ENCODE data around the gene TMEM143. TPM values are rescaled to one million over a fixed set of nuclear protein-coding genes. Genes with fewer than 3 reads are reported as not detected.

Gene TMEM143
- total RNA-seq, 3 donors from 2014 or later (not counting 1 experiment from before 2014, with no cell fraction given), result 10.2 to 12.3 (median 11.1) TPM

- intact Hi-C loops (cut with micrococcal nuclease), result no loop called here
- no peak for ATAC-seq
- Histone ChIP-seq H3K27ac (ENCODE audit: low read length) (no peak overlapping the region), H3K36me3 (ENCODE audit: control insufficient read depth, insufficient read depth, low read length) (no peaks in the 10 kb centered on the region), H3K27me3 (ENCODE audit: control insufficient read depth, insufficient read depth, low read length) (no peaks in the 10 kb centered on the region), H3K4me3 (ENCODE audit: low read length) (no peak overlapping the region), H3K4me1 (ENCODE audit: control insufficient read depth, insufficient read depth, low read length) (no peaks in the 10 kb centered on the region), H3K9me3 (ENCODE audit: control insufficient read depth, insufficient read depth, low read length) (no peaks in the 10 kb centered on the region)
- DNase-seq, result no peak
- Mint-ChIP-seq H3K36me3 (no peaks in the 10 kb centered on the region), H3K27ac (no peak overlapping the region), H3K9me3 (no peaks in the 10 kb centered on the region), H3K4me3 (no peak overlapping the region), H3K4me1 (no peaks in the 10 kb centered on the region), H3K27me3 (ENCODE audit: low read depth in 2 of 2) (no peaks in the 10 kb centered on the region)
- no peak for TF ChIP-seq CTCF (IDR thresholded peaks at IDR 0.05)
- WGBS (ENCODE audit: insufficient coverage), result 89% methylated on average over 19 of the region's 19 CpGs
Observed at GRCh38 chr19:48303866-48304265, 59.9 kb downstream of the TMEM143 start.

GRCh38 chr19:48303367-48303766 lies 60.4 kb downstream of the TMEM143 start:
- Histone ChIP-seq H3K27me3 (ENCODE audit: control insufficient read depth, insufficient read depth, low read length) (no peaks in the 10 kb centered on the region), H3K4me1 (ENCODE audit: control insufficient read depth, insufficient read depth, low read length) (no peaks in the 10 kb centered on the region), H3K36me3 (ENCODE audit: control insufficient read depth, insufficient read depth, low read length) (no peaks in the 10 kb centered on the region), H3K4me3 (ENCODE audit: low read length) (no peak overlapping the region), H3K27ac (ENCODE audit: low read length) (no peak overlapping the region), H3K9me3 (ENCODE audit: control insufficient read depth, insufficient read depth, low read length) (no peaks in the 10 kb centered on the region)
- H3K4me3 Mint-ChIP-seq, result no peak overlapping the region
- H3K27me3 Mint-ChIP-seq (ENCODE audit: low read depth in 2 of 2), result no peaks in the 10 kb centered on the region
- H3K36me3 Mint-ChIP-seq, result no peaks in the 10 kb centered on the region
- no peaks in the 10 kb centered on the region for H3K9me3 Mint-ChIP-seq
- intact Hi-C loops (cut with micrococcal nuclease), result no loop called here
- no peak overlapping the region for H3K27ac Mint-ChIP-seq
- H3K4me1 Mint-ChIP-seq, result no peaks in the 10 kb centered on the region
- no peak for TF ChIP-seq CTCF (IDR thresholded peaks at IDR 0.05)
- no peak for ATAC-seq
- DNase-seq, result no peak
- WGBS (ENCODE audit: insufficient coverage), result 92% methylated on average over 13 of the region's 13 CpGs

- no peak overlapping the region for H3K27ac Mint-ChIP-seq
- WGBS (ENCODE audit: insufficient coverage), result 92% methylated on average over 12 of the region's 12 CpGs
- ATAC-seq (no peak), DNase-seq (no peak)
- H3K27me3 Mint-ChIP-seq (ENCODE audit: low read depth in 2 of 2), result no peaks in the 10 kb centered on the region
- no peak overlapping the region for H3K4me3 Mint-ChIP-seq
- Histone ChIP-seq H3K36me3 (ENCODE audit: control insufficient read depth, insufficient read depth, low read length) (no peaks in the 10 kb centered on the region), H3K4me1 (ENCODE audit: control insufficient read depth, insufficient read depth, low read length) (no peaks in the 10 kb centered on the region), H3K4me3 (ENCODE audit: low read length) (no peak overlapping the region), H3K27ac (ENCODE audit: low read length) (no peak overlapping the region), H3K27me3 (ENCODE audit: control insufficient read depth, insufficient read depth, low read length) (no peaks in the 10 kb centered on the region), H3K9me3 (ENCODE audit: control insufficient read depth, insufficient read depth, low read length) (no peaks in the 10 kb centered on the region)
- no peaks in the 10 kb centered on the region for H3K9me3 Mint-ChIP-seq
- no peaks in the 10 kb centered on the region for H3K36me3 Mint-ChIP-seq
- H3K4me1 Mint-ChIP-seq, result no peaks in the 10 kb centered on the region
- no peak for TF ChIP-seq CTCF (IDR thresholded peaks at IDR 0.05)
- intact Hi-C loops (cut with micrococcal nuclease), result no loop called here
Observed at GRCh38 chr19:48302600-48302959, 61.2 kb downstream of the TMEM143 start.

GRCh38 chr19:48301886-48302599 lies 61.7 kb downstream of the TMEM143 start:
- Mint-ChIP-seq H3K4me1 (no peaks in the 10 kb centered on the region), H3K27ac (no peak overlapping the region), H3K27me3 (ENCODE audit: low read depth in 2 of 2) (no peaks in the 10 kb centered on the region), H3K36me3 (no peaks in the 10 kb centered on the region), H3K9me3 (no peaks in the 10 kb centered on the region), H3K4me3 (no peak overlapping the region)
- H3K27ac ChIP-seq (ENCODE audit: low read length), result no peak overlapping the region
- H3K27me3 ChIP-seq (ENCODE audit: control insufficient read depth, insufficient read depth, low read length), result no peaks in the 10 kb centered on the region
- no peaks in the 10 kb centered on the region for H3K36me3 ChIP-seq (ENCODE audit: control insufficient read depth, insufficient read depth, low read length)
- ATAC-seq, result no peak
- WGBS (ENCODE audit: insufficient coverage), result 93% methylated on average over 1 of the region's 1 CpG
- intact Hi-C loops (cut with micrococcal nuclease), result no loop called here
- H3K9me3 ChIP-seq (ENCODE audit: control insufficient read depth, insufficient read depth, low read length), result no peaks in the 10 kb centered on the region
- H3K4me1 ChIP-seq (ENCODE audit: control insufficient read depth, insufficient read depth, low read length), result no peaks in the 10 kb centered on the region
- no peak for TF ChIP-seq CTCF (IDR thresholded peaks at IDR 0.05)
- no peak overlapping the region for H3K4me3 ChIP-seq (ENCODE audit: low read length)
- no peak for DNase-seq
